PC-9 (cell line): ENCODE results near the gene TJP3. TPM values are rescaled to one million over a fixed set of nuclear protein-coding genes. Genes with fewer than 3 reads are reported as not detected.

Source experiments
- BruUV-seq: library from RNA; stranded (reverse); fragments of 400-500 nt; replicated peaks from 2 replicates; lab custom pipeline; 2021; lab: Mats Ljungman, UMichigan
- CTCF ChIA-PET: fragments of 300-600 bp; sonication (Branson Sonifier 250); formaldehyde crosslinking; loops from one replicate; lab custom pipeline; 2022; ENCODE audit warnings: antibody characterized with exemption; lab: Charles Lee
- POLR2A ChIA-PET: fragments of 300-600 bp; sonication (Branson Sonifier 250); formaldehyde crosslinking; loops from one replicate; lab custom pipeline; 2022; ENCODE audit warnings: antibody characterized with exemption; ENCODE audit not compliant: unreplicated experiment; lab: Charles Lee
- DNase-seq, 2 experiments: peaks; one replicate each; pipeline versions ENCODE4 v3.0.0 to v3.0.0-alpha.2; 2015 to 2022; ENCODE audit warnings: mixed read lengths in 1 of 2
- H2AFZ ChIP-seq: fragments of 200-600 bp; sonication (generic); 2 replicates; pipeline ENCODE4 v1.8.1; 2017; ENCODE audit warnings: antibody characterized with exemption
- H3F3A ChIP-seq: fragments of 200-600 bp; sonication (generic); 2 replicates; pipeline ENCODE4 v1.8.1; 2017; ENCODE audit warnings: antibody characterized with exemption, mild to moderate bottlenecking, low read depth; ENCODE audit not compliant: insufficient read depth
- H3K27ac ChIP-seq: fragments of 200-600 bp; sonication (generic); 2 replicates; pipeline ENCODE4 v1.6.1; 2016; ENCODE audit warnings: mixed run types
- H3K27me3 ChIP-seq: fragments of 200-600 bp; sonication (generic); 2 replicates; pipeline ENCODE4 v1.6.1; 2016; ENCODE audit warnings: low read depth, mixed run types; ENCODE audit not compliant: insufficient read depth
- H3K36me3 ChIP-seq: fragments of 200-600 bp; sonication (generic); 2 replicates; pipeline ENCODE4 v1.6.1; 2016; ENCODE audit warnings: low read depth, mixed run types
- H3K4me1 ChIP-seq: fragments of 200-600 bp; sonication (generic); replicated peaks from 2 replicates; pipeline ENCODE4 v1.6.1; 2016; ENCODE audit warnings: mixed run types; ENCODE audit not compliant: insufficient read depth
- H3K4me2 ChIP-seq: fragments of 200-600 bp; sonication (generic); 2 replicates; pipeline ENCODE4 v1.6.1; 2017; ENCODE audit warnings: mixed run types
- H3K4me3 ChIP-seq: fragments of 200-600 bp; sonication (generic); 2 replicates; pipeline ENCODE4 v1.6.1; 2016; ENCODE audit warnings: mixed run types
- H3K79me2 ChIP-seq: fragments of 200-600 bp; sonication (generic); 2 replicates; pipeline ENCODE4 v1.6.1; 2017; ENCODE audit warnings: low read depth, mixed run types
- H3K9me2 ChIP-seq: fragments of 200-600 bp; sonication (generic); 2 replicates; pipeline ENCODE4 v1.8.1; 2017; ENCODE audit warnings: mild to moderate bottlenecking; ENCODE audit not compliant: insufficient read depth
- H3K9me3 ChIP-seq: fragments of 200-600 bp; sonication (generic); 2 replicates; pipeline ENCODE4 v1.8.1; 2016; ENCODE audit warnings: low read depth; ENCODE audit not compliant: insufficient read depth
- H4K20me1 ChIP-seq: fragments of 200-600 bp; sonication (generic); 2 replicates; pipeline ENCODE4 v1.8.1; 2017; ENCODE audit not compliant: insufficient read depth
- EZH2 ChIP-seq: fragments of 200-600 bp; sonication (generic); IDR thresholded peaks from 2 replicates; pipeline ENCODE4 v1.8.0; 2017; ENCODE audit warnings: antibody characterized with exemption, low read depth
- intact Hi-C: fragments of 100-400 bp; cut with micrococcal nuclease; formaldehyde crosslinking; loops from one replicate; pipeline ENCODE4 v1.10.0; 2022; ENCODE audit not compliant: unreplicated experiment
- total RNA-seq: library from RNA; stranded (reverse); gene quantifications from 2 replicates; pipeline ENCODE4 v1.2.3, GENCODE V29; 2021
- TF ChIP-seq, protein P1 (sequence below): fragments of 200-600 bp; sonication (generic); conservative IDR thresholded peaks from 2 replicates; pipeline ENCODE4 v1.6.1; 2017; ENCODE audit warnings: mixed run types, antibody characterized with exemption, mild to moderate bottlenecking, moderate library complexity

The TJP3 gene
- total RNA-seq, 1 experiment from 2014 or later, result 56.8 TPM

DNA sequence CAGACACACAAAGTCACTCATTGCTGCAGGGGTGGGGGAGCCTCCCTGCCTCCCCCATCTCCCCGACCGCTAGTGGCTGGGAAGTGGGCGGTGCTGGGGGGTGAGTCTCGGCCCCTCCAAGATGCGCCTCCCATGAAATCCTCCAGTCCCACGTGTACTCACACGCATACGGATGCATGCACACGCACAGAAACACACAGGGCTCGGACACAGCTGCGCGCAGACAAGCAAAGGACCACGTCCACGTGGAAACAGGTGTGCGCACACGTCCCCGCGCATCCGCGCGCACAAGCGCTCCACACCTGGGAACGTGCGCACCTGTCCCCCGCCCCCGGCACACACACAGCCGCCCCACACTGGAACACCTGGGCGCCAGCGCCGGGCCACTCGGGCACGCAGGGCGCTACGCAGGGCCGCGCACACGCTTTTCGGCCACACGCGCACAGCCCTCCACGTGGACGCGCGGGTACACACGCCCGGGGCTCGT, 77.3 kb downstream of the TJP3 start:
- TF ChIP-seq EZH2, result no peak
- TF ChIP-seq, protein P1, sequence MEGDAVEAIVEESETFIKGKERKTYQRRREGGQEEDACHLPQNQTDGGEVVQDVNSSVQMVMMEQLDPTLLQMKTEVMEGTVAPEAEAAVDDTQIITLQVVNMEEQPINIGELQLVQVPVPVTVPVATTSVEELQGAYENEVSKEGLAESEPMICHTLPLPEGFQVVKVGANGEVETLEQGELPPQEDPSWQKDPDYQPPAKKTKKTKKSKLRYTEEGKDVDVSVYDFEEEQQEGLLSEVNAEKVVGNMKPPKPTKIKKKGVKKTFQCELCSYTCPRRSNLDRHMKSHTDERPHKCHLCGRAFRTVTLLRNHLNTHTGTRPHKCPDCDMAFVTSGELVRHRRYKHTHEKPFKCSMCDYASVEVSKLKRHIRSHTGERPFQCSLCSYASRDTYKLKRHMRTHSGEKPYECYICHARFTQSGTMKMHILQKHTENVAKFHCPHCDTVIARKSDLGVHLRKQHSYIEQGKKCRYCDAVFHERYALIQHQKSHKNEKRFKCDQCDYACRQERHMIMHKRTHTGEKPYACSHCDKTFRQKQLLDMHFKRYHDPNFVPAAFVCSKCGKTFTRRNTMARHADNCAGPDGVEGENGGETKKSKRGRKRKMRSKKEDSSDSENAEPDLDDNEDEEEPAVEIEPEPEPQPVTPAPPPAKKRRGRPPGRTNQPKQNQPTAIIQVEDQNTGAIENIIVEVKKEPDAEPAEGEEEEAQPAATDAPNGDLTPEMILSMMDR, result no peak
- no peaks in the 10 kb centered on the region for H3K79me2 ChIP-seq
- no peak overlapping the region for H2AFZ ChIP-seq
- H3K36me3 ChIP-seq, result no peaks in the 10 kb centered on the region
- H3K27ac ChIP-seq, result no peak overlapping the region
- no peaks in the 10 kb centered on the region for H3K9me3 ChIP-seq
- no peak for DNase-seq
- no peaks in the 10 kb centered on the region for H4K20me1 ChIP-seq
- no peaks in the 10 kb centered on the region for H3K9me2 ChIP-seq
- intact Hi-C loops, result no loop called here
- no peak overlapping the region for H3K4me3 ChIP-seq
- H3K4me2 ChIP-seq, result no peak overlapping the region
- no TSS peak for BruUV-seq
- H3K4me1 ChIP-seq, result no peaks in the 10 kb centered on the region
- CTCF ChIA-PET, result no interaction called here
- peaks cover 5% of the 10 kb centered on the region; the same call in 1 of the 2 replicates for H3K27me3 ChIP-seq
- POLR2A ChIA-PET, result no interaction called here
- H3F3A ChIP-seq, result no peaks in the 10 kb centered on the region

- H3K79me2 ChIP-seq, result no peaks in the 10 kb centered on the region
- H3K36me3 ChIP-seq, result no peaks in the 10 kb centered on the region
- intact Hi-C loops, result no loop called here
- no peaks in the 10 kb centered on the region for H3K9me2 ChIP-seq
- POLR2A ChIA-PET, result no interaction called here
- CTCF ChIA-PET, result no interaction called here
- no peaks in the 10 kb centered on the region for H4K20me1 ChIP-seq
- H2AFZ ChIP-seq, result no peak within 1 kb of the TSS
- no peaks in the 10 kb centered on the region for H3F3A ChIP-seq
- H3K9me3 ChIP-seq, result no peaks in the 10 kb centered on the region
- TF ChIP-seq, protein P1, result no peak
- no peak for TF ChIP-seq EZH2
- no peak within 1 kb of the TSS for H3K27ac ChIP-seq
- peaks cover 8% of the 10 kb centered on the region; the same call in 1 of the 2 replicates for H3K27me3 ChIP-seq
- H3K4me2 ChIP-seq, result no peak within 1 kb of the TSS
- no TSS peak for BruUV-seq
- no peak for DNase-seq
- no peak within 1 kb of the TSS for H3K4me3 ChIP-seq
- H3K4me1 ChIP-seq, result no peaks in the 10 kb centered on the region
Observed at GRCh38 chr19:3785938-3786824, 78.0 kb downstream of the TJP3 start, which contains the start of gene MATK. Gene MATK (minus strand): TSS chr19:3786381. CDS start chr19:3785135, 1,246 bp downstream.

GRCh38 chr19:3788996-3789778, 81.0 kb downstream of the TJP3 start:
- Histone ChIP-seq H3K36me3 (no peaks in the 10 kb centered on the region), H3K4me3 (no peak overlapping the region), H4K20me1 (no peaks in the 10 kb centered on the region), H3K4me1 (no peaks in the 10 kb centered on the region), H3F3A (no peaks in the 10 kb centered on the region), H3K4me2 (no peak overlapping the region), H3K27ac (no peak overlapping the region), H3K27me3 (peaks cover 8% of the 10 kb centered on the region; the same call in 1 of the 2 replicates), H3K9me2 (no peaks in the 10 kb centered on the region), H3K9me3 (no peaks in the 10 kb centered on the region), H3K79me2 (no peaks in the 10 kb centered on the region), H2AFZ (no peak overlapping the region)
- ChIA-PET CTCF (no interaction called here), POLR2A (no interaction called here)
- intact Hi-C loops, result no loop called here
- TF ChIP-seq EZH2, result no peak
- TF ChIP-seq, protein P1, result no peak
- DNase-seq, result no peak
- no TSS peak for BruUV-seq
